Measurements from ENCODE around the gene RAB1B.
A peak's percentile ranks its signal among the peaks of the same experiment; 100 is the strongest.

Gene RAB1B

DNA sequence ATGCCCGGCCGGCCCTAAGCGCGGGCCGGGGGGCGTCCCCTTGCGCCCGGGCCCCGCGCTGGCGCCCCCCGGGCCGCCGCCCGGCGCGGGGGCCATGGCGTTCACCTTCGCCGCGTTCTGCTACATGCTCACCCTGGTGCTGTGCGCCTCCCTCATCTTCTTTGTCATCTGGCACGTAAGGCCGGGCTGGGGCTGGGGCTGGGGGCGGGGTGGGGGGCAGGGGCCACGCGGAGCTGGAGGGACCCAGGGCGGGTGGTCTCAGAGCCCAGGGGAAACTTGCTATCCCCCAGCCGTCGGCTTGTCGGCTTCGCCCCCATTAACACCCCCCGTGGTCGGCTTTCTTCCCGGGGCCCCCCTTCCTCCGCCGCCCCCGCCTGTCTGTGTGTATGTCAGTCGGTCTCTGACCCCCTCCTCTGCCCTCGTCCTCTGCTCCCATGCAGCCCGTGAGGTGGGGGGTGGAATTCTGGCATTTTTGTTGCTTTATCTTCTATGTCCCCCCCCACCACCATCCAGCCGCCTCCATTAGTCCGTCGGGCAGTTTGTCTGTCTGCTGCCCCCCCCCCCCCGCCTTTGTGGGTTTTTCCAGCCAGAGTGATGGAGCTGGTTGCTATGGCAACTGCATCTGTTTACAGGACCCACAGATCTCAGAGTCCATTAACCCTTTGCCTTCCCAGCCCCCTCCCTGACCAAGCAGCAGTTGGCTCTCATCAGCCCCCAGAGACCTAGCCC, 10.1 kb downstream of the RAB1B start:
- no peaks in the 10 kb centered on the region for H3K27me3 ChIP-seq (ENCODE audit: insufficient read depth, low read length)

DNA sequence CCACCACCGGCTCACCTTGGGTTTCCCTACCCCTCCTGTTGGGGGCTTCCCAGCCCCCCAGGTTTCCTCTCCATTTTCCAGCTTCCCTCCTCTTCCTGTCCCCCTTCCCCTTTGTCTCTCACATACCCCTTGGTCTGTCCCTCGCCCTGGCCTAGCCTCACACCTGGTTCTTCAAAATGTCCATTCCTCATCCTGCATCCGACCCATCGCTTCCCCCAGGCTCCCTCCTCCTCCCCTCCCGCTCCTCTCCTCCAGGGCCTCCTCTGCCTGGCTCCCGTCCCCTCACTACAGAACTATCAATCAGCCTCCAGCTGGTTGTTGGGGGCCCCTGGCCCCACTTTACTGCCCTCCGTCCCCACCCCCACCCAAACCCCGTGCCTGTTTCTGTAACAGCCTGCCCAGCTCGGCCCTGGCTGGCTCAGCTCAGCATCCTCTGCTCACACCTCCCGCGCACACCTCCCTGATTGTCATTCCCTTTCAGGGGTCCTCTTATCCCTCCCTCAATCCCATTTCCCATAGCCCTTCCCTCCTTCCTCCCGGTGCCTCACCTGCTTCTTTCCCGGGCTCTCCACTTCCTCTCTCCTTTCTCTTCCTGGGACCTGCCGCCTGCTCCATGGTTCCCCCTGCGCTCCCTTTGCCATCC, 10.8 kb downstream of the RAB1B start:
- Histone ChIP-seq H3K27me3 (ENCODE audit: insufficient read depth, low read length) (no peaks in the 10 kb centered on the region), H3K9me3 (ENCODE audit: low read length) (no peaks in the 10 kb centered on the region), H3K9me2 (ENCODE audit: low read depth, low read length) (no peaks in the 10 kb centered on the region), H3K4me3 (ENCODE audit: low read depth, low read length, poor library complexity, severe bottlenecking) (no peak overlapping the region), H3K79me2 (ENCODE audit: insufficient read depth, low read length) (no peaks in the 10 kb centered on the region), H4K20me1 (ENCODE audit: insufficient read depth, low read length) (no peaks in the 10 kb centered on the region), H3K36me3 (ENCODE audit: insufficient read depth, low read length) (peaks cover 19% of the 10 kb centered on the region), H2AFZ (ENCODE audit: low read length) (no peak overlapping the region), H3K4me2 (ENCODE audit: low read length) (no peak overlapping the region), H3K4me1 (ENCODE audit: insufficient read depth, low read length, severe bottlenecking) (peaks cover 18% of the 10 kb centered on the region), H3K9ac (ENCODE audit: low read length) (no peak overlapping the region), H3K27ac (ENCODE audit: low read depth, low read length, poor library complexity, severe bottlenecking) (no peak overlapping the region), H3F3A (ENCODE audit: insufficient read depth, low read length) (0 out of 2 replicates have a peak, but pooled peaks cover 5% of the 10 kb centered on the region)
- TF ChIP-seq, protein P1, sequence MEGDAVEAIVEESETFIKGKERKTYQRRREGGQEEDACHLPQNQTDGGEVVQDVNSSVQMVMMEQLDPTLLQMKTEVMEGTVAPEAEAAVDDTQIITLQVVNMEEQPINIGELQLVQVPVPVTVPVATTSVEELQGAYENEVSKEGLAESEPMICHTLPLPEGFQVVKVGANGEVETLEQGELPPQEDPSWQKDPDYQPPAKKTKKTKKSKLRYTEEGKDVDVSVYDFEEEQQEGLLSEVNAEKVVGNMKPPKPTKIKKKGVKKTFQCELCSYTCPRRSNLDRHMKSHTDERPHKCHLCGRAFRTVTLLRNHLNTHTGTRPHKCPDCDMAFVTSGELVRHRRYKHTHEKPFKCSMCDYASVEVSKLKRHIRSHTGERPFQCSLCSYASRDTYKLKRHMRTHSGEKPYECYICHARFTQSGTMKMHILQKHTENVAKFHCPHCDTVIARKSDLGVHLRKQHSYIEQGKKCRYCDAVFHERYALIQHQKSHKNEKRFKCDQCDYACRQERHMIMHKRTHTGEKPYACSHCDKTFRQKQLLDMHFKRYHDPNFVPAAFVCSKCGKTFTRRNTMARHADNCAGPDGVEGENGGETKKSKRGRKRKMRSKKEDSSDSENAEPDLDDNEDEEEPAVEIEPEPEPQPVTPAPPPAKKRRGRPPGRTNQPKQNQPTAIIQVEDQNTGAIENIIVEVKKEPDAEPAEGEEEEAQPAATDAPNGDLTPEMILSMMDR (IDR thresholded peaks at IDR 0.05; ENCODE audit: low read length), result no peak
- no peak for TF ChIP-seq EZH2 (IDR thresholded peaks at IDR 0.05; ENCODE audit: borderline replicate concordance, low read length)

More for the DNA sequence above, 10.1 kb downstream of the RAB1B start:
- H3K9me2 ChIP-seq (ENCODE audit: low read depth, low read length), result no peaks in the 10 kb centered on the region
- no peak overlapping the region for H2AFZ ChIP-seq (ENCODE audit: low read length)
- H3K36me3 ChIP-seq (ENCODE audit: insufficient read depth, low read length), result peaks cover 26% of the 10 kb centered on the region
- no peak overlapping the region for H3K27ac ChIP-seq (ENCODE audit: low read depth, low read length, poor library complexity, severe bottlenecking)
- H3K4me3 ChIP-seq (ENCODE audit: low read depth, low read length, poor library complexity, severe bottlenecking), result no peak overlapping the region
- no peaks in the 10 kb centered on the region for H4K20me1 ChIP-seq (ENCODE audit: insufficient read depth, low read length)
- peak overlapping the region; percentile 27; the same call in 1 of the 2 replicates for H3K4me2 ChIP-seq (ENCODE audit: low read length)
- no peak for TF ChIP-seq EZH2 (IDR thresholded peaks at IDR 0.05; ENCODE audit: borderline replicate concordance, low read length)
- TF ChIP-seq, protein P1 (IDR thresholded peaks at IDR 0.05; ENCODE audit: low read length), result no peak
- H3K9me3 ChIP-seq (ENCODE audit: low read length), result no peaks in the 10 kb centered on the region
- H3K4me1 ChIP-seq (ENCODE audit: insufficient read depth, low read length, severe bottlenecking), result peaks cover 18% of the 10 kb centered on the region
- H3K79me2 ChIP-seq (ENCODE audit: insufficient read depth, low read length), result no peaks in the 10 kb centered on the region
- no peak overlapping the region for H3K9ac ChIP-seq (ENCODE audit: low read length)
- H3F3A ChIP-seq (ENCODE audit: insufficient read depth, low read length), result 0 out of 2 replicates have a peak, but pooled peaks cover 5% of the 10 kb centered on the region

DNA sequence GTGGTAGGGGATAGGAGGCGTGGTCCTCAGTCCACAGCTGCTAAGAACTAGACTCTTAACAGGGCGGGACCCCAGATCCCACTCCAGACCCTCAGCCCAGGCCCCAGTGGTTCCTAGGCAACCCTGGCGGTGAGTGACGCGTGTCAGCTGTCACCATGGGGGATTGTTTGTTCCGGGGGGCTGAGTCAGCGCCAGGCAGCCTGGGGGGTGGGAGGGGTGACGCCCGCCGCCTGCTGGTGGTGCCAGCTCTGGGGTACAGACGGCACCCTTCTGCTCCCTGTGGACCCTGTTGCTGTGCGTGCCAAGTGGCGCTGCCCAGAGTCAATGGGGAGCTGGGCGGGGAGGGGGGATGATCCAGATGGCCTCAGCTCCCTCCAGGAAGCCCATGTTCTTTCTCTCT, 12.0 kb downstream of the RAB1B start:
- Histone ChIP-seq H3K79me2 (ENCODE audit: insufficient read depth, low read length) (no peaks in the 10 kb centered on the region), H3K9me2 (ENCODE audit: low read depth, low read length) (no peaks in the 10 kb centered on the region), H3K4me1 (ENCODE audit: insufficient read depth, low read length, severe bottlenecking) (peaks cover 18% of the 10 kb centered on the region), H3K4me3 (ENCODE audit: low read depth, low read length, poor library complexity, severe bottlenecking) (no peak overlapping the region), H3K27me3 (ENCODE audit: insufficient read depth, low read length) (no peaks in the 10 kb centered on the region), H3K27ac (ENCODE audit: low read depth, low read length, poor library complexity, severe bottlenecking) (no peak overlapping the region), H4K20me1 (ENCODE audit: insufficient read depth, low read length) (no peaks in the 10 kb centered on the region), H3K36me3 (ENCODE audit: insufficient read depth, low read length) (peaks cover 8% of the 10 kb centered on the region), H3K9ac (ENCODE audit: low read length) (no peak overlapping the region), H3K9me3 (ENCODE audit: low read length) (no peaks in the 10 kb centered on the region), H2AFZ (ENCODE audit: low read length) (no peak overlapping the region), H3F3A (ENCODE audit: insufficient read depth, low read length) (0 out of 2 replicates have a peak, but pooled peaks cover 5% of the 10 kb centered on the region), H3K4me2 (ENCODE audit: low read length) (no peak overlapping the region)
- TF ChIP-seq, protein P1 (IDR thresholded peaks at IDR 0.05; ENCODE audit: low read length), result no peak
- no peak for TF ChIP-seq EZH2 (IDR thresholded peaks at IDR 0.05; ENCODE audit: borderline replicate concordance, low read length)
